Stimulated activated naive CD4-positive, alpha-beta T cell (primary cell): Measurements from ENCODE around the gene BICDL2.

Experiments used
- DNase-seq, 6 experiments: peaks; one replicate each; lab custom pipeline; 2025; lab: John Stamatoyannopoulos, UW

BICDL2 gene

DNA sequence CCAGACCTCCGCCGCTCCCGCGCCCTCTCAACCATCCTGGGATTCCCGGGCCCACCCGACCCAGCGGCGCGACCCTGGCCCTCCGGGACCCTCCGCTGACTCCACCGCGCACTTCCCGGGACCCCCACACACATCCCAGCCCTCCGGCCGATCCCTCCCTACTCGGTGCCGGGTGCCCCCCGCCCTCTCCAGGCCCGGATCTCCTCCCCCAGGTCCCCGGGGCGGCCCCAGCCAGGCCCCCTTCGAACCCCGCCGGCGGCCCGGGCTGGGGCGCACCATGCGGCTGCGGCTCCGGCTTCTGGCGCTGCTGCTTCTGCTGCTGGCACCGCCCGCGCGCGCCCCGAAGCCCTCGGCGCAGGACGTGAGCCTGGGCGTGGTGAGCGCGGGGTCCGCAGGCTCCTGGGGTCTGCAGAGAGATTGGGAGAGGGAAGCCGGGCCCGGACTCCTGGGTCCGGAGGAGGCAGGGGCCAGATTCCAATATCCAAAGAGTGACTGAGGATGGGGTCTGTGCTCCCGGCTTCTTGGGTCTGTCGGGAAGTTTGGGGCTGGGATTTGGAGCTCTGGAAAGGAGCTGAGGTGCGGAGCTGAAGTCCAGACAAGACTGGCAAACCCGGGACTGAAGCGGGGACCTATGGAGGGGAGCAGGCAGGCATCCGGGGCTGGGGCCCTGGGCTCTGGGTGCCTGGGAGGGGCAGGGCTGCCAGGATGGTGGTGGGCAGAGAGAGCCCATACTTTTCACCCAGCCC, 10.1 kb upstream of the BICDL2 start:
- peak in 1 of 6 experiments; percentile 12 for DNase-seq

GRCh38 chr16:3045758-3046640, 9.3 kb upstream of the BICDL2 start, which contains the start of gene MMP25:
Gene MMP25, plus strand, starts transcription at chr16:3046561. Its CDS starts 357 bp downstream, at chr16:3046918.
- peak in 2 of 6 experiments; percentile 24 to 47 for DNase-seq

DNA sequence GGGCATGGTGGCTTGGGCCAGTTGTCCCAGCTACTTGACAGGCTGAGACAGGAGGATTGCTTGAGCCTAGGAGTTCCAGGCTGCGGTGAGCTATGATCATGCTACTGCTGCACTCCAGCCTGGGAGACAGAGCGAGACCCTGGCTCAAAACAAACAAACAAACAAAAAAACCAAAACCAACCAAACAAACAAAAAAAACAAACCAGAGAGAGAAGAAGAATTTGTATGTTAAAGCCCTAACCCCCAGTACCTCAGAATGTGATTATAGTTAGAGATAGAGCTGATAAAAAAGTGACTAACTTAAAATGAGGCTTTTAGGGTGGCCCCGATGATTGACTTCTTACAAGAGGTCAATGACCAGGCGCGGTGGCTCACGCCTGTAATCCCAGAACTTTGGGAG, 8.0 kb upstream of the BICDL2 start:
- no peak for DNase-seq

GRCh38 chr16:3042376-3042775, 5.6 kb upstream of the BICDL2 start:
- no peak for DNase-seq

GRCh38 chr16:3038896-3039295, 2.2 kb upstream of the BICDL2 start:
- no peak for DNase-seq

DNA sequence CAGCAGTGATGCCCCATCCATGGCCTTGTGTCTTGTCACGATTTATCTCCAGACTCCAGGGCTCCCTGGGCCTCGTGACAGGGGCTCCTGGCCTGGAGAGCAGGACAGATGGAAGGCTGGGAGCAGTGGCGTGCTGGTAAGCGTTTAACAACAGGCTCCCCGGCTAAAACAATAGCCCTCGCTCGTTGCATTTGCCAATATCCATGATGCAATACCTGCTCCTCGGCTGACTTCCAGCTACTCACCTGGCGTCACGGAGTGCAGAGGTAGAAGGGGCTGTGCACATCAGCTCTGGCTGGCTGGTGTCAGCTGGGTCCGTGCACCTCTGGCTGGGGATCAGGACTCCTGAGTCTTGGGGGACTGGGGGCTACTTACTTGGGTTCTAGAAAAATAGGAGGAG, 1.5 kb upstream of the BICDL2 start:
- DNase-seq, result no peak

GRCh38 chr16:3035972-3036725, 595 bp downstream of the BICDL2 start:
- no peak for DNase-seq

DNA sequence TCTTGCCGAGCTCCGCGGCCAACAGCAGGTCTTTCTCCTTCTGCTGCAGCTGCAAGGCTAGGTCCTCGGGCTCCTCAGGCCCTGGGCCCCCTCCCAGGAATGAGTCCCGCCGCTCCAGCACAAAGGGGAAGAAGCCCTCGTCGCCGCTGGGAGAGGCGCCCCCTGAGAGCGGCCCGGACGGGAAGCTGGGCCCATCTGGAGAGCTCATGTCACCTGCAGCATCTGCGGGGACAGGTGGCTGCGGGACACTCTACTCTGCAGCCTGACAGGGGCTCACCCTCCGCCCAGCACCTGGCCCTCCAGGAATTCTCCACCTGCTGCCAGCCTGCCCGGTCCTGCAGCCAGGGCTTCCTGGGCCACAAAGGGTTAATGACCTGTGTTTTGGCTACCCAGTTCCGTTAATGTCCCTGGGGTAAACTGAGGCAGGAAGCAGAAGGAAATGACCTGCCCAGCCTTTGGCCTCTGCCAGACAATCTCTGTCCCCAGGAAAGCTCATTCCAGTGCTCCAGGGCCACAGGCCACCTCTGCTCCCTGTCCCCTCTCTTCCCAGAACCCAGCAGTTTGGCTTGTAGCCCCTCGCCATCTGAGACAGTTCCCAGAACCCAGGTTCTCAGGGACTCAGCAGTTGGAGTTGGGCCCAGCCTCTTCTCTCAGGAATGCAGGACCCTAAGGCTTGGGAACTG, 1.3 kb downstream of the BICDL2 start:
- DNase-seq, result no peak

GRCh38 chr16:3032624-3033023, 4.1 kb downstream of the BICDL2 start:
- DNase-seq, result no peak

GRCh38 chr16:3030222-3031212, 6.2 kb downstream of the BICDL2 start:
- DNase-seq, result no peak

- DNase-seq, result peak in 4 of 6 experiments; percentile 8 to 45 (median 31)
Measured at GRCh38 chr16:3029491-3030221, 7.1 kb downstream of the BICDL2 start.

DNA sequence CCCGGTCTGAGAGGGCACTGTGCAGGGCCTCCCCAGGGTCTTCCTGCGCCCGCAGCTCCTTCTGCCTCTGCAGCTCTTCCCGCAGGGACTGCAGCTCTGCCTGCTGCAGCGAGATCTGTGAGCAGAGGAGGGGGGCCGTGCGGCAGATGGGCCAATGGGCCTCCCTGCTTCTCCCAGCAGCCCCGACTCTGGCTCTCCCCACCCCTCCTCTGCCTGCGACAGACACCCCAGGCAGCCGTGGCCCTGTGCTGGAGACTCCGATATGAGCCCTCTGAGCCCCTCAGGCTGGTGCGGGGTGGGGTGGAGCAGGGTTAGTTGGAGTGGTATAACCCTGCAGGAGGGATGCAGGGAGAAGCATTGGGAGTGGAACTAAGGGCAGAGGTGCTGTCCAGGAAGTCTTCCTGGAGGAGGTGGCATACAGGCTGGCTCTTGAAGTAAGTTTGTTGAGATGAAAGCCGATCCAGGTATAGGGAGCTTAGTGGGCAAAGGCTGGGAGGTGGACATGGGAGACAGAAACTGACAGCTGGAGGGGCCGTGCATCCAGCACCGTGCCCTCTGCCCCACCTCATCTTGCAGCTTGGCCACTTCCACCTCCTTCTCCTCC, 7.9 kb downstream of the BICDL2 start:
- DNase-seq, result no peak

DNA sequence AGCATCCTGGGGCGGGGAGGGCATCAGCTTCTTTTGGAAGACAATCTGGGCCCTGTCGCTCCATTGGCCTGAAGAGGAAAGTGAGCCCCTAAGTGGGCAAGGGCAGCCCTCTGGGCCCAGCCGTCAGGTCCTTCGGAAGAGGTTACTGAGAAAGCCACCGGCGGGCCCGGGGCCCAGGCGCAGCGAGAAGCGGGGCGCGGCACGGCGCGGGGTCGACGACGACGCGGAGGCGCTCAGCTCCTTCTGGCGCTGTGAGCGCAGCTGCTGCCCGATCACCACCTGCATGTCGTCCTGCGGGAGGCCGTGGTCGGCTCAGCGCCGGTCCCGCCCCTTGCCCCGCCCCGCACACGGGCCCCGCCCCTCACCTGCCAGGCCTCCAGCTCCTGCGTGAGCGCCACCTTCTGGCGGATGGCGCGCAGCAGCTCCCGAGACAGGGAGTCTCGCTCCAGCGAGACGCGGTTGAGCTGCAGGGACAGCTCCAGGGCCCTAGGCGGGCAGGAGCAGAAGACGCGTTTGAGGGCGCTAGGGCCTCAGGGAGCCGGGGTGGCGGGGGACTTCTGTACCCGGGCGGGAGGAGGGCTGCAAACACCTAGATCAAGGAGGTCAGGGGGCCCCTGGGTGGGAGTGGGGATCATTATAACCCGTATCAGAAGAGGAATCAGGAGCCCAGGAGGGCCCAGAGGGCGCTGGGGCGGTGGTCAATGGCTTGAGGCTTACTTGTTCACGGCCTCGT, 8.6 kb downstream of the BICDL2 start:
- DNase-seq, result peak; percentile 54 to 87 (median 85)

GRCh38 chr16:3027489-3027795, 9.3 kb downstream of the BICDL2 start:
- DNase-seq, result no peak

- no peak for DNase-seq
Measured at GRCh38 chr16:3026609-3027488, 9.9 kb downstream of the BICDL2 start.

DNA sequence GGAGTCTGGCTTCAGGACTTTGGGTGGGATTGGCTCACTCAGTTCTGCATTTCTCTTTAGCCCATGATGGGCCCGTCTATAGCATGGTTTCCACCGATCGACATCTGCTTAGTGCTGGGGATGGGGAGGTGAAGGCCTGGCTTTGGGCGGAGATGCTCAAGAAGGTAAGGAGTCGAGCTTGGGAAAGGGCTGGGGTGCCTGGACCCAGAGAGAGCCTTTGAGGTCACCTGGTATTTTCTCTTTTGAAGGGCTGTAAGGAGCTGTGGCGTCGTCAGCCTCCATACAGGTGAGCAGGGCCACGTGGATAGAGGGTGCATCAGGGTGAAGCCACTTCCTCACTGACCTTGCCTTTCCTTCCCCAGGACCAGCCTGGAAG, 10.8 kb downstream of the BICDL2 start:
- DNase-seq, result no peak

GRCh38 chr16:3025032-3026002, 11.4 kb downstream of the BICDL2 start:
- no peak for DNase-seq
